Spleen (tissue), 7 donors: ENCODE results near the gene SEPTIN1.
A peak's percentile ranks its signal among the peaks of the same experiment; 100 is the strongest.

Experiments used
- POLR2A ChIP-seq, 3 donors: fragments of 450-650 bp; IDR thresholded peaks; one replicate each; pipeline ENCODE4 v1.5.1; 2017; ENCODE audit warnings: antibody characterized with exemption in 3 of 3, mild to moderate bottlenecking in 1 of 3
- TF ChIP-seq, protein P1 (sequence below), 11 experiments: fragments of 200-600 bp in 7 of 11; fragments of 450-650 bp in 4 of 11; sonication (generic) in 4 of 11; IDR thresholded peaks in 8 of 11; conservative IDR thresholded peaks in 3 of 11; 1 replicate in 7 of 11; 2 replicates in 4 of 11; pipeline versions ENCODE4 v1.4.0 to v1.8.0; 2016 to 2021; ENCODE audit warnings: antibody characterized with exemption in 11 of 11, inconsistent platforms in 4 of 11, mild to moderate bottlenecking in 1 of 11
- donor health status: DM: no; HTN: no; CAD: no; lungs with moderate emphysema.
- donor health status: DM: no; HTN: no; CAD: no.
- donor health status: DM: no; HTN: no; CAD: no.

DNA sequence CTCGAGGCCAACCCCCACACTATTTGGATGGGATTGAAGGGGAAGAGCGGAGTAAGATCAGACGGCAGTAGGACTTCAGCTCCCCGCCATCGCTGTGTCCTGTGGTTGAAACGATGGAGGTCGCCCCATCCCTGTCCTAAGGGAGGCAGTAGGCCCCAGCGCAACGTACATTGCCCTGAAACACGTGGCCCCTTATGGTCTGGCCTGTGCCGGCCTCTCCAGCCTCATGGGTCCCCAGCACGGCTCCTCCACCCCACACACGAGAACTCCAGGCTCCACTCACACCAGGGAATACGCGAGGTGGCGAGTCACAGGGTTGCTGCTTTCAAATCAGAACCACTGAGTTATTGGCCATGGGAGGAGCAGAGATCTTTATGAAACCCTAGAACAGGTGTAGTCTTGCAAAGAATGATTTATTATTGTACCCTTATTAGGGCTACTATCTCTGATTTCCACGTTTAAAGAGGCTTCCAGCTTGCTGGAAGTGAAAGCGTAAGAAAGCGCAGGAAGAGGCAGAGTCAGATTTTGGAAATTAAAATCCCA lies 48.1 kb upstream of the SEPTIN1 start:
- TF ChIP-seq, protein P1, sequence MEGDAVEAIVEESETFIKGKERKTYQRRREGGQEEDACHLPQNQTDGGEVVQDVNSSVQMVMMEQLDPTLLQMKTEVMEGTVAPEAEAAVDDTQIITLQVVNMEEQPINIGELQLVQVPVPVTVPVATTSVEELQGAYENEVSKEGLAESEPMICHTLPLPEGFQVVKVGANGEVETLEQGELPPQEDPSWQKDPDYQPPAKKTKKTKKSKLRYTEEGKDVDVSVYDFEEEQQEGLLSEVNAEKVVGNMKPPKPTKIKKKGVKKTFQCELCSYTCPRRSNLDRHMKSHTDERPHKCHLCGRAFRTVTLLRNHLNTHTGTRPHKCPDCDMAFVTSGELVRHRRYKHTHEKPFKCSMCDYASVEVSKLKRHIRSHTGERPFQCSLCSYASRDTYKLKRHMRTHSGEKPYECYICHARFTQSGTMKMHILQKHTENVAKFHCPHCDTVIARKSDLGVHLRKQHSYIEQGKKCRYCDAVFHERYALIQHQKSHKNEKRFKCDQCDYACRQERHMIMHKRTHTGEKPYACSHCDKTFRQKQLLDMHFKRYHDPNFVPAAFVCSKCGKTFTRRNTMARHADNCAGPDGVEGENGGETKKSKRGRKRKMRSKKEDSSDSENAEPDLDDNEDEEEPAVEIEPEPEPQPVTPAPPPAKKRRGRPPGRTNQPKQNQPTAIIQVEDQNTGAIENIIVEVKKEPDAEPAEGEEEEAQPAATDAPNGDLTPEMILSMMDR (IDR thresholded peaks at IDR 0.05 in 8 of 11, conservative IDR thresholded peaks at IDR 0.05 in 3 of 11), result peak in 5 of 11 experiments; percentile 10 to 52 (median 46)
- TF ChIP-seq POLR2A (IDR thresholded peaks at IDR 0.05), result no peak
